Right lobe of liver (tissue), 4 donors: Measurements from ENCODE around the gene TEDC2.
"Not testable (repeated sequence)": the region's sequence is repeated elsewhere in the genome, so short reads cannot be mapped to it uniquely, and the experiment has no call there.

Experiments
- CTCF ChIP-seq, 4 donors: fragments of 200-600 bp in 3 of 4; fragments of 450-650 bp in 1 of 4; IDR thresholded peaks; one replicate each; pipeline versions ENCODE4 v1.5.1 to v1.8.0; 2016 to 2022; ENCODE audit warnings: antibody characterized with exemption in 4 of 4, mild to moderate bottlenecking in 2 of 4
- POLR2A ChIP-seq: fragments of 450-650 bp; IDR thresholded peaks from one replicate; pipeline ENCODE4 v1.6.1; 2017; ENCODE audit warnings: antibody characterized with exemption, mild to moderate bottlenecking
- donor health status: DM: no; HTN: no; CAD: no.
- donor health status: DM: no; HTN: no; CAD: no.
- donor health status: DM: no; HTN: yes; CAD: no.

- TF ChIP-seq CTCF (IDR thresholded peaks at IDR 0.05); POLR2A: not testable (repeated sequence)
Measured at GRCh38 chr16:2441143-2441804, 18.6 kb upstream of the TEDC2 start.
